Esophagus mucosa (tissue), 1 donor: ENCODE data around the gene CD6. TPM values are rescaled to one million over a fixed set of nuclear protein-coding genes. Genes with fewer than 3 reads are reported as not detected.

Source experiments
- ATAC-seq: fragments of 200-7000 bp; cut with Tn5 transposase; one replicate; pipeline ENCODE4 v1.9.1; 2020
- total RNA-seq: library from RNA; stranded (reverse); gene quantifications from one replicate; pipeline ENCODE4 v1.2.4, GENCODE V29; 2023
- donor health status: DM: yes; HTN: yes; CAD: no.

CD6 gene
- total RNA-seq, 1 donor from 2014 or later = 0.80 TPM

DNA sequence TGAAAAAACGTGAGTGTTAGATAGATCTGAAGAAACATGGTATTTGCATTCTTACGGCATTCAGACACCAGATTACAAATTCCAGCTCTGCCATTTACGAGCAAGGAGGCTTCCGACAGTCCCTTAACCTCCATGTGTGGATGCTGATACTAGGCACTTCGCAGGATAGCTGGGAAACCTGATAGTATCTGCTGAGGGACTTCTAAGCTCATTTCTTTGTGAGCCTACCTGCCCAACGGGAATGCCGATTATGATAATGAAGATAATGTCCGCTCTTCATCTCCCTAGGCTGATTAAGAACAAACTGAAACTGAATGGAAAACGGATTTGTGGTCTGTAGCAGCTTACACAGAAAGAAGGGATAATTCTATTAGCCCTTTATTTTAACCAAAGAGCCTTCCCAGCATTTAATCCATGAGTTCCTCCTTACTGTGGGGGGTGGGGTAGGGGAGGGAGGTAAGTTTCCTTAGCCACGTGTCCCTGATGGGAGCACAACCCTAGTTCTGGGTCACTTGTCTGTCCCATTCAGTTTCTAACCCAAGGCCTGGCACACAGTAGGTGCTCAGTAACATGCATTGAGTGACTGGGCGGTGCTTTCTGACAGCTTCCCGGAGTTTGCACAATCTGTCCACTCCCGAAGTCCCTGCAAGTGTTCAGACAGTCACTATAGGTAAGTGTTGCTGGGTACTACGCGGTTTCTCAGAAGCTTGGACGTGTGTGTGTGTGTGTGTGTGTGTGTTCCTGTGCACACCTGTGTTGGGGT is 39.2 kb downstream of the CD6 start:
- no peak for ATAC-seq

DNA sequence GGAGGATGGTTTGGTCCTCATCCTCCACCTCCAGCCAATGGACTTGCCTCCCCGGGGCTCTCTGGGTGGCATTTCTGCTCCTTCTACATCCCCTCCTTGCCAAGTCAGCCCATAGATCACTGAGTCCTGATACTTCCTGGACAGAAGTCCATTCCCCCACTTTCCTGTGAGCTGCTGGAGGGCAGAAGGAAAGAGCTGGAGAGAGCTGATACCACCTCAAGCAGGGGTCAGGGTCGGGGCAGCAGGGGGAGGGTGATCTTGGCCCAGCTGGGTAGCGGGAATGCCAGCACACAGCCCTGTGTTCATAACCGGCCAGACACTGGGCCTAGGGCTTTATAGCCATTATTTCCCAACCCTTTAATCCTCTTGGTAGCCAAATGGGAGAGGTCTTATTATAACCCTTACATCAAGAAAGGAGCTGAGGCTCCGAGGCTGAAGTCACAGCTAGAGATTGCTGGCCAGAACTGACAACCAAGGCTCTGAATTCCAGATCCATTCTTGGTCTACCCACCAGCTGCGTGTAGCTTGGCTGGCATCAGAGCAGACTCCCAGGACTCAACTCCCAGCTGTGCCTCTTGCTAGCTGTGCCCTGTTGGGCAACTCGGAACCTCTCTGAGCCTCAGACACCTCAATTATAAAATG is 39.9 kb downstream of the CD6 start:
- ATAC-seq = no peak

DNA sequence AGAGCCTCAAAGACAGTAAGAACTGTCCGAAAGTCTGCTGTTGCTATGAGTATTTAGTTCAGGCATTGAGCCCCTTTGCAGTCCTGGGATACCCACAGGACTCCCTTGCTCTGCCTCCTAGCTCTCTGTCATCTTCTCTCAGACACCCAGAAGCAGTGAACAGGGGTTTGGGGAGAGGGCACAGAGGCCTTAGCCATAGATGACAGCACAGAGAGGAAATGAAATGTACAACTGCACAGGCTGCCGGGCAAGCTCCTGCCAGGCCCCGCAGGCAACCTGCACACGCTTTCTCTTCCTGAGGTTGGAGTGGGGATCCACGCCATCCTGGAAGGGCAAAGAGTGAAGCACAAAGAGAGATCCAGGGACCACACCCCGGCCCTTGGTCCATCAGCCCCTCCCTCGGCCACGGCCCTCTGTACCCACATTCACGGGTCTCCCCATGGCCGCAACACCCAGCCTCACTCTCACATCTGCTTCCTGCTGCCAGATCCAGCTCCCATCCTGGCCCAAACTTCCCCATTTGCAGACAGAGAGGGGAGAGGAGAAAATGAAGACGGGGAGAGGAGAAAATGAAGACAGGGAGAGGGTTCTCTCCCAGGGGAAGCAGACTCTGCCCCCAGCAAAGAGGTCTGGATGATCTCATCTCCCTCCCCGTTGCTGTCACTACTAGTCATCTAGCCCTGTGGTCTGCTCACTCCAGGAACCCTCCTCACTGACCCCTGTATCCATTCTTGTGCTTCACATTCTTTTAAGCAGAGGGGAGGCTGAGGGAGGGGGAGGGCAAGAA is 40.7 kb downstream of the CD6 start:
- no peak for ATAC-seq

DNA sequence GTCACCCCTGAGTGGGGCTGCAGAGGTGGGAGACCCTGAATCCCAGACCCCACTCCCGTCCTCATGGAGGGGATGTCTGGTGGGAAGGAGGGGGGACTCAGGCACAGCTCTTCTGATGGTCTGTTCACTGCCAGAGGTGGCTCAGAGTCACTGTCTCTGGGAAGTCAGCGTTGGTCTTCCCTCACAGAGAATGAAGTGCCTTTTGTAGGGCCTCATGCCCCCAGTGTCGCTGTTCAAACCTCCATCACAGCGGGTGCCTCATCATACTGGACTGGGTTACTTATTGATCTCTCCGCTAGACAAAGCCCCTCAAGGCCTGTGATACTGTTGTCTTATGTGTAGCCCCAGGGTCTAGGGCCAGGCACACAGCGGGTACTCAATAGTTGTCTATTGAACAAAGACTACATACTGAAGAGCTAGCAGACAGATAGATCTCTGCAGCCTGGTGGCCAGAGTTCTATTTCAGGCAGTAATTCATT is 41.3 kb downstream of the CD6 start:
- no peak for ATAC-seq

DNA sequence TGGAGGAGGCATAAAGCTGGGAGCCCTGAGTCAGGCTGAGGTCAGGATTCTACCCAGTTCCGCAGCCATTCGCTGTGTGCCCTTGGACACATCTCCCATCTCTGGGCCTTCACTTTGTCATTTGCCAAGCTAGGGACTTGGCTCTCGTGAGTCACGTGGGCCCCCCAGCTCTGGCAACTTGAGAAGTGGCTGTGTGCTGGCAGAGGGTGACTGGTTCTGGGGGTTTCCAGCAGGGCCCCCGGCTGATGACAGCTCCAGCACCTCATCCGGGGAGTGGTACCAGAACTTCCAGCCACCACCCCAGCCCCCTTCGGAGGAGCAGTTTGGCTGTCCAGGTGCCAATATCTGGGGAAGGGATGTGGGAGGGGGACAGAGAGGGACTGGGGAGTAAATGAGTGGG is 46.6 kb downstream of the CD6 start:
- ATAC-seq = no peak

DNA sequence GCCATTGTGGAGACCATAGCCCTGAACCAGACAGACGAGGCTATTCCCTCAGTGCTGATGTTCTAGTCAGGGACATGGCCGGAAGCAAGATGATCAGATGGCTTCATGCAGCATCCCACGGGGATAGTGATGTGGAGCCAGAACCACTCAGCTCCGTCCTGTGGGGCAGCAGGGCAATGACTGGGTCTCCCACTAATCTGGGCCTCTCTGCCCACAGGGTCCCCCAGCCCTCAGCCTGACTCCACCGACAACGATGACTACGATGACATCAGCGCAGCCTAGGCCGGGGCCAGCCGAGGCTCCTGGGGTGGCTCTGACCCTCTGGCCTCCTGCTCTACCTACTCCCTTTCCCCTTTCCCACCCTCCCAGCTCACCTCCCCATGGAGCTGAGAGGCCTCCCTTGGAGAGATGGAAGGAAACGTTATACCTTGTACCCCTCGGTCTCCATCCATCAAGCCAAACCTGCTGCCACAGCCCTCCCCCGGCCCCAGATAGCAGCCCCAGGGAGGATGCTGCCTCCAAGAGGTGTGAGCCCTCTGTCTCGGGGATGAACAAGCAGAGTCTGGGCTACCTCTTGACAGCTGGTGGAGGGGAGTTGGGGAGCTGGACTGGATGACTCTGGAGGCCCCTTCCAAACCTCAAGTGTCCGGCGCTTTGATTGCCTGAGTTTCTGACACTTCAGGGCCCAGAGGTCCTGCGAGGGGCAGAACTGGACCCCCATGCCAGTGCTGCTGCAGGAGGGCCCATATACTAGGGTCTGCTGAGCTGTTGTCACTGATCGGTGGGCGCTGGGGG is 47.8 kb downstream of the CD6 start:
- no peak for ATAC-seq

DNA sequence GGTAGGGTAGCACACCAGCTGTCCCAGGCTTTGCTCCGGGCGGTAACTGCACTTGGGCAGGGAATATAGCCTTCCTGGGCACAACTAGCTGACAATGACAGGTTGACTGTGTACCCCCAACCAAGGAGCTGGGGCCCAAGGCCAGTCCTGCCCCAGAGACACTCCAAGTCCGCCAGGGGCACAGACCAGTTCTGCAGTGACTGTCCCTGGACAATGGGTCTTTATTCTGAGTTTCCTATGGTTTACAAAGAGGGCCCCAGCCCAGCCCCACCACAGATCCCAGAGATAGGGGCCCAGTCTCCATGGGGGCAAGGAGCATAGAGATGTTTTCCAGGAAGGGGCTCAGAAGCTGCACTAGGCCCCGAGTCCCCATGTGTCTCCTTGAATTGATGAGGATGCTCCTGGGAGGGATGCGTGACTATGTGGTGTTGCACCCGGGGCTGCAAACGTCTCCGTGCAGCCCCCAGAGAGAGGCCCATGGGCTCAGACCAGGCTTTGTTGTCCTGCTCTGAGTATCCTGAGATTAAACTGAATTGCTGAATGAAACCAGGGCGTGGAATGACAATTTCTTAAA is 48.4 kb downstream of the CD6 start:
- no peak for ATAC-seq

DNA sequence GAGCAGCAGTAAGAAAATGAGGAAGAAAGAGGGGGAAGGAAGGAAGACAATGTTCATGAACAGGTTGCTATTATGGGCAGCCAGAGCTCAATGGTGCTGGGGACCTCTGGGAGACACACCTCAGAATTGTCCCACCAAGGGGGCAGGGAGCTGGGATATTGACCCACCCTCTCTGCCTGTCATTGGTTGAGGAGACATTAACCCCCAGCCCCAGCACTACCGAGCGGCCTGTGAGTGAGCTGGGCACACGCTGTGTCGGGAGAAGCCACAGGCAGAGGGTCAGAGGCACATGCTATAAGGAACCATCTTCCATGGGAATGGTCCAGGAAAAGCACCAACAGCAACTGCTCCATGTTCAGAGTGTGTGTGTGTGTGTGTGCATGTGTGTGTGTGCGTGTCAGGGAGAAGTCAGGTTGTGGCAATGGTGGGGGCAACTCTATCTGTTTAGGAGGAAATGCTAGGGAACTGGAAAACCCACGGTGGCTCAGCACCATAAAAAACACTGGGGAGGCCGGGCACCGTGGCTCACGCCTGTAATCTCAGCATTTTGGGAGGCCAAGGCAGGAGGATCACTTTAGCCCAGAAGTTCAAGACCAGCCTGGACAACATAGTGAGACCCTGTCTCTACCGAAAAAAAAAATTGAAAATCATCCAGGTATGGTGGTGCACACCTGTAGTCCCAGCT is 49.2 kb downstream of the CD6 start:
- ATAC-seq = no peak

DNA sequence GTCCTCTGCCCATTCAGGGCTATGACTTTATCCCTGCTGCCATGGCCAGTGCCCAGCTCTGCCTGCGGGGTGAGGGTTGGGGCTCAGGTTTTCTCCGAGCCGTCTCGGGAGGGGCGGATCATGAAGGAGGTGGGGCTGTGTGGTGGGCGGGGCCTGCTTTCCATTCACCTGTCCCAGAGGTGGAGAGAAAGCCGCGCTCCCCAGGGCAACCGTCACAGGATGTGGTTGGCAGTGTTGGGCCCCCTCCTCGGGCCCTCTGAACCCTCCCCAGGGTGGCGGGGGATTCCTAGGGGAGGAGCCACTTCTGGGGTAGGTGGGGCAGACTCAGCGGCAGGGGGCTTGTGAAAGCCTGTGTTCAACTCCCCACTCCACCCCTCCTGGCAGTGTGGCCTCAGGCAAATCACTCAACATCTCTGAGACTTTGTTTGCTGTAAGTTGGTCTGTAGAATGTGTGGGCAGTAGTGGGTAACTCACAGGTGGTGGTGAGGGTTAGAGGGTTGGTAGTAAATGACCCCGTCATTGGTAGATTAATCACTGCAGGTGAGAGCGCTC is 50.3 kb downstream of the CD6 start:
- ATAC-seq = peak; percentile 79

DNA sequence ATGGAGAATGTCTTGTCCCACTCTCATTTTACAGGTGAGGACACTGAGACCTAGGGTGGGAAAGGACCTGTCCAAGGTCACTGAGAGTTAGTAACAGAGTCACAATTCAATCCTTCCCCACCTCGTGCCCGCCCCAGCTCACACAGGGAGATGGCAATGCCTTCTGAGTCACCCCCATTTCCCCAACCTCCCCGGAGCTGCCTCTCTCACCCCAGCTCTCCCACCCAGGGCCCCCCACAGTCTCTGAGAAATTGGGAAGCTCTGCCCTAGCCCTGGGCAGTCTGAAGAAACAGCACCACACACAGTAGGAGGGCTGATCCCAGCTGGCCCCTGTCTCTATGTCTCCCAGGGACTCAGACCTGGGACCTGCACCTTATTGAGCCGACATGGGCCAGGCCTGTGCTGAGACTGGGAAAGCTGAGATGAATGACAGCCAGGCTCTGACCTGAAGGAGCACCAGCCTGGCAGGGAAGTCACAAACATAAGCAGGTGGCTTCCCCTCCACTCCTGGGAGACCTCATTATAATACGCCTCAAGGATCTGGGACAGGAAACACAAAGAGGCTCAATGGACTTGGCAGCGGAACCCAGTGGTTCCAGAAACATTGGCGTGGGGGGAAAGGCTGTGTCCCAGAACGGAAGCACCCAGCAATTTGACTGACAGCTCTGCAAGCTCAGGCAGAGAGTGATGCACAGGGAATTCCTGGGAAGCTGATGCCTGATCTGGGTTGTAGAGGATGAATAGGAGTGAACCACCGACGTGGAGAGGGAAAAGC is 51.0 kb downstream of the CD6 start:
- ATAC-seq = peak; percentile 3

DNA sequence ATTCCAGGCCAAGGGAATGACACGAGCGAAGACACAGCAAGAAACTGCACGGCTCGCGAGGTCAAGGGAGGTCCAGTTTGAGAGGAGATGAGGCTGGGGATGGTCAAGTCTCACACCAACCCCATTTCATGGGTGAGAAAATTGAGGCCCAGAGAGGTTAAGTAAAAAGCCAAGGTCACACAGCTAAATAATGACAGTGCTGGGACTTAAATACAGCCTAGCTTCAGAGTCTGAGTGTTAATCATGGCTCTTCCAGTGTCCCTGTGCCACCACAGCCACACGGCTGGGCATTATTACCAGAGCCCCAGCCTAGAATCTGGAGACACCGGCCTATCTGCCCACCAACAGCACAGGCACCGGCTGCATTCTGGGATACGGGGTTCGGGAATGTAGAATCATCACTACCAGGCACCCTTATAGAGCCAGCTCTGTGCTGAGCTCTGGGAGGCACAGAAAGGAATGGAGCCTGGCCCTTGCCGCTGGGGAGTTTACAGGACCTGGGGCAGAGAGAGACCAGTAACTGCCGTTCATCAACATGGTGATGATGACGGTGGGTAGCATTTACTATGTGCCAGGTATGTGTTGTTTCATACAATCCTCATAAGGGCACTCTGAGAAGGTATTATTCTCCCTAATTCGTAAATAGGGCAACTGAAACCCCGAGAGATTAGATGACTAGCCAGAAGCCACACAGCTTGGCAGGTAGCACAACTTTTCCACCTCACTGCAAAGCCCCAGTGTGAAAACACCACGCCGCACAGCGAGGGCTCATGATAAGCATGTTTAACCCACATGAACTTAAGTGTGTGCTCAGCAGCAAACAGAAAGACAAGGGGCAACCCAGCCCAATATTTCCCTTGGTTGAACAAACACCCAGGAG is 51.8 kb downstream of the CD6 start:
- ATAC-seq = no peak

DNA sequence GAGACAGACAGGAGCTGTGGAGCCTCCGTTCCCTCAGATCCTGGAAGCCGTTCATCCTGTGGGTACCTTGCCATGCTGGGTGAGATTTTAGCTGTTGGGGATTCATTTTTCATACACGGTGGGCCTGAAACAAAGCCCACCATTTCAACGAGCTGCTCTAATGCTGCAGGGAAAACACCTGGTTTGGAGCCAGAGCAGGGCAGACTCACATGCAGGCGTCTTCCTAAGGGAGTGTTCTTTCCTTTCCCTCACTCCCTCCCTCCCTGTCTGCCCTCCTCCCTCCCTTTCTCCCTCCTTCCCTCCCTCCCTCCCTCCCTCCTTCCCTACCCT is 52.5 kb downstream of the CD6 start:
- ATAC-seq = no peak

DNA sequence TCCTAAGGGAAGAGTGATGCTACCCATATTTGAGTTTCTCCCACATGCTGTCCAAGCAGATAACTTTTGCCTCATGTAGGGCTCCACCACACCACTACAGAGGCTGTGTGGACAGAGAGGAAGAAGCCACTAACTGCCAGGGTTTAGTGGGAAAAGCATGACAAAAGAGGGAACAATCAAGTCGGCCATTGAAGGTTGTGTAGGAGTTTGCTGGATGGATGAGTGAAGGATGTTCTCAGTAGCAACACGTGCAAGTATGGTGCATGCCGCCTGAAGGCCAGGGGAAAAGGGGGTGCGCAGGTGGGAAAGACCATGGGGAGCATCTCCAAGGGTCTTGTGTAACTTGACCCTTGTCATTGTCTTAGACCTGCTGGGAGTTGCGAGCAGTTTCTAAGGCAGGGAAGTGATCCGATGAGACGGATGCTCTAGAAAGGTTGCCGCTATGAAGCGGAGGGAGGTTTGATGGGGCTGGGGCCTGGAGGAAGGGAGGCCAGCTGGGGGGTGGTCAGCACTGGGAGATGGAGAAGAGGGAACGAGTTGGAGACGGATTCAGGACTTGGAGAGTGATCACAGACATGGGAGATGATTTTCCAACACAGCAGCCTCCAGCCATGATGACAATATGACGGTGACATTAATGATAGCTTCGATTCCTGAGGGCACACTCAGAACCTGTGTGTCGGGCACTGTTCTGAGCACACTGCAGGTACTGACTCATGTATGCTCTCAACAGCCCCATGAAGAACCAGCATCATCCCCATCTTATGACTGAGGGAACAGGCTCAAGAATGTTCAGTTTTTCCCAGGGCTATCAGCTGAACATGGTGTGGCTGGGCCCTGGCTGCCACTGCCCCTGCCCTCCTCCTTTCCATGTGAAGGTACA is 53.7 kb downstream of the CD6 start:
- ATAC-seq = no peak

DNA sequence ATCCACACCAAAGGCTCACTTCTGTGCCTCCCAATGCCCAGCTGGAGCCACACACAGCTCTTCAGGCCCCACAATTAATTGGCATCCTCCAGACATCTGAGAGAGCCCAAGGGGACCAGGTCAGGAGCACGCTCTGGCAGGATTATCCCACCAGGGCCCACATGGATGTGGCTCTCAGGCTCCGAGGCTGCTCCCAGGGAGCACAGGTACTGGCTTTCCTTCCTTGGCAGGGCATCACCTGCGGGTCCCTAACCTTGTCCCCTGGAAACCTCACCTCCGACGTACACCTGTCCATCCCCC is 54.3 kb downstream of the CD6 start:
- no peak for ATAC-seq

DNA sequence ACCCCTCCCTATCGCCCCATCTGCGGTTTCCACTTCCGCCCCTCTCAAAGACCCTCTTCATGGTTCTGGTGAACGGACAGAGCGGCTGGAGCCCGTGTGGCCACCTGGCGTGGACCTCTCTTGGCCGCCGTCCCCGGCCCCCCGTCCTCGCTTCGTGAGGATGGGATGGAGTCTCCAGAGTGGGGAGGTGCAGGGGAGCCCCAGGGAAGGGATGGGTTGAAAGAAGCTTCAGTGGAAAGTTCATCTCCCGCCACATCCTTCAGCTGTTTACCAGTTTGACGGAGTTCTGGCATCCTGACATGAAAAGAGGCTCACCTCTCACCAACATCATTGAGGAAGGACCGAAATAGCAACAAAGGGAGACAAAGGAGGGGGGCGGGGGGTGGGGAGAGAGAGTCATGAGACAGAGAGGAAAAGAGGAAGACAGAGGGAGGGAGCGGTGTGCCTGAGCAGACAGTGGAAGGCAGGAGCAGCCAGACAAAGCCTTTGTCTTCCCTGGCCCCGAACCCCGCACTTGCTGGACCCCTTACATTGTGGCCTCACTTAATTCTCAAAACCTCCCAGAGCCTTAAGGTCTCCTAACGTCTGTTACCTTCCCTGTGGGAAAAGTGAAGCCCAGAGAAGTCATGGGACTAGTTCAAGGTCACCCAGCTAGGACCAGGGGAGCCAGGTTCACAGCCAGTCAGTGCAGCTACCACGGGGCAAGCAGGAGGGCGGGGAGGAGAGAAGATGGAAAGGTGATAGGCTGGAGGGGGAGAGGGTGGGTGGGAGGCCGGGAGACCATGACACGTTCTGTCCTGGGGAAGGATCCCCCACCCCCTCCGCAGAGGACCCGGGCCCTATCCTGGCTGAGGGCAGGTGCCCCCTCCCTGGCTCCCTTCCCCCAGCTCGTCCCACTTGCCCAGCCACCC is 54.9 kb downstream of the CD6 start:
- ATAC-seq = no peak

DNA sequence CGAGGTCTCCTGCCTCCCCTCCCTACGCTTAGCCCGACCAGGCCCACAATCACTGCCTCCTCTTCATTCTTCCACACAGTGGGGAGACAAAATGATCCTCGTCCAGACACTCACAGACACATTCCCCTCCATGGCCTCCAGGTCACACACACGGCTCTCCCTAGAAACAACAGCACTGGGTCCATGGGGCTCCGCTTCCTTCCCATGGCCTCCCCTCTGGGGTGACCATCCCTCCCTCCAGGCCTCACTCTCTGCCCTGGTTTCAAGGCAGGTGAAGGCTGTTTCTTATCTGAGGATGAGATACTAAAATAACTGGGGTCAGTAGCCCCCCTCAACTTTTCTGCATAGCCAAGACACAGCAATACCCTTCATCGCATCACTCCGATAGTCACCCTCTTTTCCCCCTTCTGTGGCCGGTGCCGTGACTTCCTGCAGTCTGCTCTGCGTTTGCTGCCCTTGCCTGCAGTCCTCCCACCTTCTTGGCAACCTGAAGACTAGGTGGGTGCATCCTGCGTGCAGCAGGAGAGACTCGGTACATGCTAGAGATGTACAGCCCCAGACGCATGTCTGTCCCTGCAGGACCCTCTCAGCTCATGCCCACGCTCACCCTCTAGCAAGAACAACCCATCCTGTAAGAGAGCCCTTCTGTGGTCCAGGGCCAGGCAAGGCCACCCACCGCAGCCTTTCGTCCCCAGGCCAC is 55.8 kb downstream of the CD6 start:
- peak; percentile 10 for ATAC-seq

DNA sequence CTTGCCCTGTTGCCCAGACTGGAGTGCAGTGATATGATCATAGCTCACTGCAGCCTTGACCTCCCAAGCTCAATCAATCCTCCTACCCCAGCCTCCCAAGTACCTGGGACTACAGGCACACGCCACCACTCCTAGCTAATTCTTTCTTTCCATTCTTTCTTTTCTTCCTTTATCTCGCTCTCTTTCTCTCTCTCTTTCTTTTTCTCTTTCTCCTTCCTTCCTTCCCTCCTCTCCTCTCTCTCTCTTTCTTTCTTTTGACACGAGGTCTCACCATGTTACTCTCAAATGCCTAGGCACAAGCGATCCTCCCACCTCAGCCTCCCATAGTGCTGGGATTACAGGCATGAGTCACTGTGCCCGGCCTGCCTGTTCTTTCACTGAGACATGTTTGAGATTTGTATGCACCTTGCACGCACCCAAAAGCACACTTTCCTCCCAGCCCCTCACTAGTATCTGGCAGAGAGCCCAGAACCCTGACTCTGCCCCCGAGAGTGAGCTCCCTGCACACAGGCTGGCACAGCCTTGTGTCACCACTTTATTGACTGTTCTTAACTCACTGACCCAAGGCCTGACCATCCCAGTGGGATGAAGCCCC is 56.8 kb downstream of the CD6 start:
- peak; percentile 36 for ATAC-seq
